CD4-positive, alpha-beta T cell treated with Interleukin-6 at 100 ng/mL for 8 hours (primary cell): ENCODE data around the gene TBC1D22A.

Experiments
- DNase-seq: peaks from one replicate; pipeline ENCODE4 v3.0.0-alpha.2; 2020; ENCODE audit warnings: mixed read lengths, low spot score

The TBC1D22A gene

DNA sequence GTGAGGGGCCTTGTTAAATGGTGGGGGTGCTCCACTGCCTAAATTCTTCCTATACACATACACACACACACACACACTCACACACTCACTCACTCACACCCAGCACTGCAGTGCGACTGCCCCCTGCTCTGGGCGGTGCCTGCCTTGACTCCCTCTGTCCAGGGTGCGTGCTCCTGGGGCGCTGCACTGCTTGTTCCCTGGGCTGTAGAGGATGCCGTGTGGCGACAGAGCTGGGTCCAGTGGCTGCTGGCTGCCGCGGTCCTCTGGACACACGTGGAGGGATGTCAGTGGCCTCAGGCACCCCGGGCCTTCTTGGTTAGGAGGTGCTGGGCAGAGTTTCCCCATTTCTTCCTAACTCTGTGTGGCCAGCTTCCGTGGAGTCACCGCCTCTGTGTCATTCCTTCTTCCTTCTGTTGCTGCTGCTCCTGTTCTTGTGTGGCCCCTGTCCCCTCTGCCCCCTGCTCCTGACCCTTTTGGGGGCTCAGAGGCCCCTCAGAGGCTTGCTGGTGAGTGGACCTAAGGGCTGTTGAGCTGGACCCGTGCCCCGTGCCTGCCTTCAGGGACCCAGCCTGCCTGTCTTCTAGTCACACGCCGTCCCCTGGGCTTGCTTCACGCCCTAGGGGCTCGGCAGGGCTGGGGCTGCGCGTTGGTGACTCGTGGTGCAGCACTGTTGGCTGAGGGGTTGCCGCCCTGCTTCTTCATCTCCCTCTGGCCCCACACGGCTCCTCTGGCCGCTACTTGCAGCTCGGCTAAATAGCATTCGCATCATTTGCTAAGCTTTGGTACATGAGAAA, 147.0 kb downstream of the TBC1D22A start:
- DNase-seq: no peak

DNA sequence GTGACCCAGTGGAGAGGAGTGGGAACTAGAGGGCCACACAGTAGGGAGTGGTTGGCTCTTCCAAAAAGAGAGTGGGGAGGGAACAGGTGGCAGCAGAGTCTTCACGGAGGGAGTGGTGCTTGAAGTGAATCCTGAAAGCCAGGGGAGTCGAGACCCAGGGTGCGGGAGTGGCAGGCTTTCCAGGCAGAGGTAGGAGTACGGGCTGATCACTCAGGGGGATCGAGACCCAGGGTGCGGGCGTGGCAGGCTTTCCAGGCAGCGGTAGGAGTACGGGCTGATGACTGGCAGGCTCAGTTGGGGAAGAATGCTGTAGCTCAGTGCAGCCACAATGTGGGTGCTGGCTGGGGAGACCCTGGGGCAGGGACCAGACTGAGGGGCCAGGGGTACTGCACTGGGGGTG, 148.2 kb downstream of the TBC1D22A start:
- no peak for DNase-seq

DNA sequence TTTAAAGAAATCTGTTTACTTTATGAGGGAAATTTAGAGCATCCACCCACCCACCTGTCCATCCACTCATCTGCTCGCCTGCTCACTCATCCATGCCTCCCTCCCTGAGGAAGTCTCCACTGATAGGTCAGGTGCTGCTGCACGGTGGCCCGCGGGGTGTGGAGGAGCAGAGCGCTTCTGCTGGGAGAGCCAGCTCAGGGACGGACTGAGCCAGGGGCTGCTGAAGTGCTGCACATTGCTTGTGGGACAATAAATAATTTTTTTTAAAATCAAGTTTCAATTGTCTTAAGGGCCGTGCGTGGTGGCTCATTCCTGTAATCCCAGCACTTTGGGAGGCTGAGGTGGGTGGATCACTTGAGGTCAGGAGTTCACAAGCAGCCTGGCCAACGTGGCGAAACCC, 148.9 kb downstream of the TBC1D22A start:
- no peak for DNase-seq

DNA sequence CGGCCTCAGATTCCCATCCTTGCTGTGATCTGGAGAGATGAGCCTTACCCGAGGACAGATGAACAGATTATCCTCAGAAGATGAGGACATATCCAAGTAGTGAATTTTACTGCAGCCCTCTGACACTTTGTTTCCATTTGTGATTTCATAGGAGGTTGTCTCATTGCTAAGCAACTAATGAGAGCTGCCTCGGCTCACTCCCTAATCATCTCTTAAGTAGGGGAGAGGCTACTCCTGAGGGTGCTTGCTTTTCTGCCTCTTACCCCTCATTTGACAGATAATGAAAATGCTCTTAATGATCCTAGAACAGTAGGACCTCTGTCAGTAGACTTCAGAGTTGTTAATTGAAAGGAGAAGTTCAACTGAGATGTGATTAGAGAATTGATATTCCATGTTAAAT, 150.9 kb downstream of the TBC1D22A start:
- DNase-seq: no peak

DNA sequence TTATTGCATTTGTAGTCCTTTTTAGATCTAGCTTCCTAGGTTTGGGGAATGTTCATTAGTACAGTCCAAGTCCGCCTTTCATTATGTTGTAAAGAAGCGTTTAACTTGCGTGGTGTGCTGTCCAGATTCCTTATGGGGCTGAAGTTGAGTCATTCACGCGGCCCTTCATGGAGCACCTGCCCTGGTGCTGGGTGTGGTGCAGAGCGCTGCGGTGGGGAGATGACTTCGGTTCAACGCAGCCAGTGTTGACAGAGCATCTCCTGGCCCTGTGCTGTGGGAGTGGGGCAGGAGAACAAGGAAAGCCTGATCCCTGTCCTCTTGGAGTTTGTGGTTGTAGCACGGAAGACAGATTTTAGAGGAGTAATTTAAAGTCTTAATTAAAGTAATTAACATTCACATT, 152.0 kb downstream of the TBC1D22A start:
- no peak for DNase-seq

DNA sequence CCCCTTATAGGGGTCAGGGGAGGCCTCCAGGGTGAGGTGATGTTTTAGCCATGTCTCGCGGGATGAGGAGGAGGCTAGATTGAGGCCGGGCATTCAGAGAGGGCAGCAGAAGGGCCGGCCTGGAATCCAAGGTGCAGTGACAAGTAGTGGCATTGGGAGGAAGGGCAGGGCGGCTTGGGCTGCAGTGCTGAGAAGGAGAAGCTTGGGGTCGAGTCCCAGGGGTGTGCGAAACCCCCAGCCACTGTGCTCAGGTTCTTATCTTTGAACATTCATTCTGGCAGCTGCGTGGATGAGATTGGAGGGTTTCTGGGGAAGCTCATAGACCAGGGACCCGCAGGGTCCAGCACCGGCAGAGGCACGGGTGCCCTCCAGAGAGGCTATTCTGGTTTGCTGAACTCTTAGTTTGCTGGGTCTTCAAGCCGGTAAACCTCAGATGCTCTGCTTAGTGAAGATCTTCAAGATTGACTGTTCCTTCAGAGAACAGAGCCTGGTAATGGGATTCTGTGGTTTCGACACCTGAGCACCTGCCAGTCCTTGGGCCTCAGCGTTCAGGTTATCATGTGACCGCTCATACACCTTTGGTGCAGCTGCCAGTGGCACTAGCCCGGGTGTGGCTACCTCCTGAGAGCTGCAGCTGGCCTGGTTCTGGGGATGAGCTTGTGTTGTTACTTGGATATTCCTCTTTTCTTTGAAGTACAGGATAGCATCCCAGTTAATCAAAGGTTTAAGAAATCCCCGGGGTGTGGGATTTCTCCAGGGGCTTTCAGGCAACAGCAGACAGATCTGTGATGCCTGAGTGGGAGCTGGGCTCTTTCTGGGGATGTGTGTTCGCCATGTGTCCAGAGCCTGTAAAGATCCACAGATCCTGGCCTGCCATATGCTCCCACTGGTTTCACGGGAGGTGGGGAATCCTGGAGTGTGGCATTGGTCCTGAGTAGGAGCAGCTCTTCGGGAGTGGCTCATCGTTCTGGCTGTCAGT, 152.8 kb downstream of the TBC1D22A start:
- no peak for DNase-seq

DNA sequence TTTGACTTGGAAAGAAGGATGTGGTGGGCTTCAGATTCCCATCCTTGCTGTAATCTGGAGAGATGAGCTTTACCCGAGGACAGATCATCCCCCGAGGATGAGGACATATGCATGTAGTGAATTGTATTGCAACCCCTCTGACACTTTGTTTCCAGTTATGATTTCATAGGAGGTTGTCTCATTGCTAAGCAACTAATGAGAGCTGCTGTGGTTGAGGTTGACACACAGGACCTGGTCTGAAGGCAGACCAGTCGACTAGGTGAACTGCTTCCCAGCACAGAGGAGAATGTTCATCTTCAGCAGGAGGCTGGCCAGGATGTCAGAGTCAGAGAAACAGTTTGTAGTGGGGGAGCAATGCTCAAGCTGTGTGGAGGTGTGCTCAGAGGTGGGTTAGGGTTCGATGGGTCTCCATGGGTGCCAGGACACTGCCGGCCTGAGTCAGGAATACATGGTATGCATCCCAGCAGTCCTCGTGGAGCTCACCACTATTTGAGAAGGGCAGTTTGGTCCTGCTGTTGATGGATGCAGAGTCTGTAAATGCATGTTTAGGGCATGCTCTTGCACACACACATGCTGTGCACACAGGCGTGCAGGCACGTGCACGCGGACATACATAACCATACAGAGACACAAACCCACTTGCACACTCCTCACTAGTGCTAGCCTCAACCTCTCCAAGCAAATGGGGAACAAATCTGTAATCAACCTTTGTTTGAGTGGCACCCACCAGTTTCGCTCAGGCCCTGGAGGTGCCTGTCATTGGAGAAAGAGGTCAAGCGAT, 153.7 kb downstream of the TBC1D22A start:
- no peak for DNase-seq

DNA sequence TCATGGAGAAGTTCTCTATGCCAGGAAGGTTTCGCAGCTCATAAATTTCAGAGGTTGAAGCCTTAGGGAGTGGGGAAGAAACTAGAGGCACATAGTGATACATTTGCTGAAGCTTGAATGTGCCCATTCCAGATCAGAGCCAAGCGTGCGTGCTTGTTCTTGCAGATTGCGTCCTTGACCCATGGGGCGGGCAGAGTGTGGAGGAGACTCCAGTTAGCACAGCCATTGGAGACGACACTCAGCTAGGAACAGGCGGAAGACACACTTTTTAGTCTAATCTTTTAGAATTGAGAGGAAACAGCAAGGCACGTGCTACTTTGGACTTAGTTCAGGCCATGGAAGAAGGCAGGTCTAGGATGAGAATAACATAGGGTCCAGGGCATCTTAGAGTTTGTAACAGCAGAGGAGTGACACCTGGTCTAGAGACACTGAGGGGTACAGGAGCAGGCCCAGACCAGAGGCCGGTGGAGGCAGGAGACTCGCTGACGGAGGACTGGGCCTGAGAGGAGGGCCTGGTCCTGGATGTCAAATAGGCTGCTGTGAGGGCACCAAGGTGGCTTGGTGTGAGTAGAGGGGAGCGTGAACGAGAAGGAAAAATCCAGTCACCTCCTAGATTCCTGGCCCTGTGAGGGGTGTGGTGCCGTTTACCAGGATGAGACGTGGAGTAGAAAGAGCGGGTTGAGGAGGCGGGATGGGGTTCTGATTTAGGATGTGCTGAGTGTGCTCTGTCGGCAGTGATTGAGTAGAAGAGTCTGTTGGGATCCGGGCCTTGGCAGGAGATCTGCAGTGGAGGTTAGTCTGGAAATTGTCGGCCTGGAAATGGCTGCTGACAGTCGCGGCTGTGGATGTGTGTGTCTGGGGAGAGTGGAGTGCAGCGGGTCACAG, 154.7 kb downstream of the TBC1D22A start:
- no peak for DNase-seq

DNA sequence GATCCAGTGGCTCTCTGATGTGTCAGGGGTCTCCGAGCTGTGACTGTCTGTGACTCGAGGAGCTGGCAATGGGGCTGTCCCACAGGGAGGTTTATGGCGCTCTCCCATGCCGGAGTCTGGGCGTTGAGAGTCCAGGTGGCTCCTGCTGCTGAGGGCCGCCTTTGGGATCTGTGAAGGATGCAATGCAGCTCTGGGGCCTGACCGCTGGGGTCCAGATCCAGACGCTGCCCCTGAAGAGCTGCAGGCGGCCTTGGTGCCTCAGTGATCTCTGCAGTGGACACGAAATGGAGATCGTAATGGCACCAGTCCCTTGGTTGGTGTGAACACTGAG, 155.3 kb downstream of the TBC1D22A start:
- no peak for DNase-seq

DNA sequence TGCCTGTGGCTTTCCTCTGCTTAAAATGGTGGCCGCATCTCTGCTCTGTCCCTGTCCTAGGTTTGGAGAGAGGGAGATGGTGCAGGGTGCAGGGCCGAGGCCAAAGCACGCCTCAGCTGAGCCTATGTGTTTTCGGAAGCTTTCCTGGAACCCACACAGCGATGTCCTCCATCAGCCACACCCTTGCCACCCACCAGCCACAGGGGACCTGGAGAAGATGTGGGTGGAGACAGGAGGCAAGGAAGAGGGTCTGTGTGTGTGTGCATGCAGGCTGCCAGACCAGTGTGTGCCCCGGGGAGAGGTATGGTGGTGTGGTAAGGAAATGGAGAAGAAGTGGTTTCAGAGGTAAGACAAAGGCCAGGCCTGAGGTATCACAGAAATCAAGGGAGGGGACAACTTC, 155.7 kb downstream of the TBC1D22A start:
- no peak for DNase-seq

DNA sequence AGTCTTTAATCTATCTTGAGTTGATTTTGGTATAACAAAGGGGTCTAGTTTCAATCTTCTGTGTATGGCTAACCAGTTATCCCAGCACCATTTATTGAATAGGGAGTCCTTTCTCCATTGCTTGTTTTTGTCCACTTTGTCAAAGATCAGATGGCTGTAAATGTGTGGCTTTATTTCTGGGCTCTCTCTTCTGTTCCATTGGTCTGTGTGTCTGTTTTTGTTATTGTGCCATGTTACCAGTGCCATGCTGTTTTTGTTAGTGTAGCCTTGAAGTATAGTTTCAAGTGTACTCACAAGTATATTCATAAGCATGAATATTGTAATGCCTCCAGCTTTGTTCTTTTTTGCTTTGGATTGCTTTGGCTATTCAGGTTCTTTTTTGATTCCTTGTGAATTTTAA, 159.6 kb downstream of the TBC1D22A start:
- no peak for DNase-seq

DNA sequence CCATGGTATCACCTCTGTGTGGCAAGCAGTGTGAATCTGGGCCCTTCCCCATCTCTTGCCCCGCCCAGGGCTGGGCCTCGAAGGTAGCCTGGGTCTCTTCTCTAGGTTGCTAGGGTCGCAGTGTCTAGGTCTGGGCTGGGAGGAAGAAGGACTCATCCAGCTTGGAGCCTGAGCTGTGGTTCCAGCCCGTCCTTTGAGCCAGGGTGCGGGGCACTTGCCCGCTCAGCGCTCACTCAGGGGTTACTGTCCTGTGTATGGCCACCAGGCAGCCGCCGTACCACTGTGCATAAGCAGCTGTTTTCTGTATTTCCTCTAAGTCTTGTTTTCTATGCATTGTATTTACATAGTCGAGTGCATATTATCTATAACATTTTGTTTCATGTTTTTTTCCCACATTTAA, 160.9 kb downstream of the TBC1D22A start:
- DNase-seq: no peak

DNA sequence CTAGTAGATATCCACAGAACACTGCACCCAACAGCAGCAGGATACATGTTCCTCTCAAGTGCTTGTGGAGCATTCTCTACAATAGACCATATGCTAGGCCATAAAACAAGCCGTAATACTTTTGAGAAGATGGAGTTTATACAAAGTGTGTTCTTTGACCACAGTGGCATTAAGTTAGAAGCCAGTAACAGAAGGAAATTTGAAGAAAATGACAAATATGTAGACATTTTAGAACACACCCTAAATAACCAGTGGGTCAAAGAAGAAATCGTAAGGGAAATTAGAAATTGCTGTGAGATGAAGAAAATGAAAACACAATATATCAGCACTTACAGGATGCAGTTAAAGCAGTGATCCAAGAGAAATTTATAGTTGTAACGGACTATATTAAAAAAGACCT, 163.4 kb downstream of the TBC1D22A start:
- no peak for DNase-seq

DNA sequence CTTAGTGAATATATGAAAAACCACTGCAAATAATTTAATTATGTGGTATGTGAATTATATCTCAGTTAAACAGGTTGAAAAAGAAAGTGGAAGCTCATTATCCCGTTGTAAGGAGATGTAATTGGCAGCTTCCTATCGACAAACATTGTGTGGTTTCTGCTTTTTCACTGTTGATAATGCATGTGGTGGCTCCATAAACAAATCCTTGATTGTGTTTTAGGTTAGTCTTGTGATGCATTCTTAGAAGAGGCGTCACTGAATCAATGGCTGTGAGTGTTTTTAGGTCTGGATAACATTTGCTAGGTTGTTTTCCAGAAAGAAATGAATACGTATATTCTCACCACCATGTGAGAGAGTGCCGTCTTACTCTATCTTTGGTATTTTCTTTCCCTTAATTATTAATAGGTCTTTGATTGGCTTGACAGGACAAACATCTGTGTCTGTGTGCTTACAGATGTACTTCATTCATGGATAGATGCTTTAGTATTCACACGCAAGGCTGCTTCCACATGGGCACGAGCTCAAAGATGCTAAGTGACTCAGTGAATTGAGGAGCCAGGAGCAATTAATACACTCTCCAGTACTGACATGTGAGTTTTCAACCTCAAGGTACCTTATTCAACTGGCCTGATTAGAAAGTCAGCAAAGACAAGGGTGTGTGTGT, 166.7 kb downstream of the TBC1D22A start:
- DNase-seq: no peak

DNA sequence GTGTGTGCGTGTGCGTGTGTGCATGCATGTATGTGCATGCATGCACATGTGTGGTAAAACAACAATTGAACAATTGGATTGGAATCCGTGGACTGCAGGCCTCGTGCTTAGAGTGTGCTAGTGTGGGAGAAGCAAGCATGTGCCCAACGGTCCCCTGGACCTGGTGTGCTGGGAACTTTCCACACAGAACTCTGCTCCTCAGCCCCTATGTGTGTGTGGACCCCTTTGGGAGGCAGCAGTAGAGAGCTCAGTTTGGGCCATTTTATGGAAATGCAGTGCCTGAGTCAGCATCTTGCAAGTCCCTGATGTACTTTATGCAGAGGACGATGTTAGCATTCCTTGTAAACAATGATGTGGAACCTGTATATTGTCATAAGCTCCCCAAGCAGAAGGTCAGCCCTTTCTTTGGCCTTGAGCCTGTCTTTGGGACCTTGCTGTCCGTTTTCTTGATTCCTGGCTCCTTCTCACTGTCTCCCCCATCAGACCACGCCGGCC, 167.3 kb downstream of the TBC1D22A start:
- DNase-seq: no peak

DNA sequence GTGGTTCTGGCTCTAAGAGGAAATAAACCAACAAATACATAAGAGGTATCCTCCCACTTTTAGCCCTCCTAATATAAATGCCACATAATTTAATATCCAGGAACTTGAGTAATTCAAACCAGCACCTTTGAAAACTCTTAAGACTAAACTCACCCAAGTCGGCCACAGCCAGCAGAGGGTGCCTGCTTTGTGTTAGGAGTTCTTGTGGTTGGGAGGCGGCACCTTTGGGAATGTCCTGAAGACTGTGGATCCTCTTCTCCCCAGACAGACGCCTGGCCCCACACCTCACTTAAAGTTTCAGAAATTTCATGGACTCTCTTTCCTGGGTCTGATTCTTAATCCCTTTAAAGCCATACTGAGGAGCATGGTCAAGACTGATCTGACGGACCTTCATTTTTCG, 169.0 kb downstream of the TBC1D22A start:
- DNase-seq: no peak

DNA sequence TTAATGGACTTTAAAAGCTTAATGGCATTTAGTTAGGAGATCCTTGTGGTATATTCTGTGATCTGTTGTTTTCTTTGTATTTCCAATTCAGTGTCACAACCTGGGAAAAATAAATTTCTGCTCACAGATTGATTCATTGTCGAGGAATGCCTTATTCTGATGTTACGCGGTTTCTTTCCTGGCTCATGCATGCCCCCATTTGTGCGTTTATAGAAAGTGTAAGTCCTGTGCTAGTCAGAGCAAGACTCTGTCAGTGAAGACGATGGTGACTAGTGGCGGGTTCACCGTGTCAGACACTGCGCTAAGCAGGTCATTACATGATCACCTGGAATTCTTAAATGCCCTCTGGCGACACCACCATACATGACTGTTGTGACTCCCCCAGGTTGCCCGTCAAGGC, 169.4 kb downstream of the TBC1D22A start:
- DNase-seq: no peak

DNA sequence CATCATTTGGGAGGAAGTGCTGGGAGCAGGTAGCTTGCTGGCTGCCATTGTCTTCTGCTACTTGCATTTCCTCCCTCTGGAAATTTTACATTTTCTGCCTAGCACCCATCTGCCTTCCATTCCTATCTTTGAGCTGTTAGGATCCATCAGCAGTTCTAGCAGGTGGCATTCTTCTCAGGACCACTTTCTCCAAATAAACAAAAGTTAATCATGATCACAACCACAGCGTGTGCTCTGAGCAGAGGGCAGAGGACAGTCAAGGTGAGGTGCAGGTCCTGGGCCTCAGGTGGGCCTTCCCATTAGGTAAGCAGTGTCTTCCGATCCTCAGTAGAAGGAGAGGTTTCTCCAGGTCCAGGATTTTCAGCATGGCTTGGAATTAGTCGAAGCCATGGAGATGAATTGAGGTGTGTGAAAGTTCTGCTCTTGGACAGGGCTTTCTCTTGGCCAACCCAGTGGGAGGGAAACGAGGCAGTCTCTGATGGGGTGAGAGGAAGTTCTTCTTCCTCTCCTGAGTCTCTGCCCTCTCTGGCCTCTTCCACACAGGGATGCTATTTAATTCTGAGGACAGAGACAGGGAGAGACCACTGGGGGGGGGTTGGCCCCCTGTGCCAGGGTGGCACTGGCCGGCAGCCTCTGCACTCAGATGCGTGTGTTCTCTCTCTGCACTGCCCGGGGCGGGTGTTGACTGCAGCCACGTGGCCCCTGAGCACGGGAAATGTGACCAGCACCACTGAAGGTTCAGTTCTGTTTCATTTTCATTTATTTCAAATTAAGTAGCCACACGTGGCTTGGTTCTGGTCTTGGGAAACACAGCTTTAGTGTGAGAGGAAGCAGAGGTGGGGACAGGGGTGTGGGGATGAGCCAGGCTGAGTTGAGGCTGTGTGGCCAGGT, 170.8 kb downstream of the TBC1D22A start:
- no peak for DNase-seq

DNA sequence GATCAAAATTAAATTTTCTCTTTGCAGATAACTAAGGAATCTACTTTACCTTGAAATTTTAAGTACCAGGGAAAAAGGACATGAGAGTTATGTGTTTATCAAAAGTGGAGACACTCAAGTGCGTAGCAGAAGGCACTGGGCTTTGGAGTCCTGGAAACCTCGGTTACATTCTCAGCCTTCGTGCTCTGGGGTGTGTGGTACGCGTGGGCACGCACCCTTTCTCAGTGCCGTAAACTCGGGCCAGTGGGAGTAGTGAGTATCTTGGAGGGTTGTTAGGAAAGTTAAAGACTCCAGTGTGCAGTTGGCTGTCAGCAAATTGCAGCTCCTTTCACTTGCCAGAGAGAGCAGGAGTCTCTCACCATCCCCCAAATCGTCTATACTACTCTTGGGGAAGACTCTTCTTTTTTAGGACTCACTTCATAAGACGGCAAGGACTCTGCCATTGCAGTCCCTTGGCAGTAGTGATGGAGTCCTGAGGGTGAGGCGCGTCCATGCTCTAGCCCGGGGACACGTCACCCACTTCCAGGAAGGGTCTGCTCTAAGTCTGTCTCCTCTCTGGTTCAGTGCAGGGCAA, 171.8 kb downstream of the TBC1D22A start:
- no peak for DNase-seq
